Fibroblast of skin of scalp (primary cell): Measurements from ENCODE around the gene UBXN7. TPM values are rescaled to one million over a fixed set of nuclear protein-coding genes. Genes with fewer than 3 reads are reported as not detected.
"Not testable (repeated sequence)": the region's sequence is repeated elsewhere in the genome, so short reads cannot be mapped to it uniquely, and the experiment has no call there.

ENCODE experiments used
- DNase-seq: peaks from one replicate; pipeline ENCODE4 v3.0.0-alpha.2; 2013
- polyA plus RNA-seq, 2 experiments: library from polyadenylated mRNA; unstranded; fragments of 120-200 nt; gene quantifications; one replicate each; pipeline ENCODE4 v1.2.1, GENCODE V29; 2013; ENCODE audit not compliant: insufficient read length in 2 of 2

UBXN7 gene, protein sequence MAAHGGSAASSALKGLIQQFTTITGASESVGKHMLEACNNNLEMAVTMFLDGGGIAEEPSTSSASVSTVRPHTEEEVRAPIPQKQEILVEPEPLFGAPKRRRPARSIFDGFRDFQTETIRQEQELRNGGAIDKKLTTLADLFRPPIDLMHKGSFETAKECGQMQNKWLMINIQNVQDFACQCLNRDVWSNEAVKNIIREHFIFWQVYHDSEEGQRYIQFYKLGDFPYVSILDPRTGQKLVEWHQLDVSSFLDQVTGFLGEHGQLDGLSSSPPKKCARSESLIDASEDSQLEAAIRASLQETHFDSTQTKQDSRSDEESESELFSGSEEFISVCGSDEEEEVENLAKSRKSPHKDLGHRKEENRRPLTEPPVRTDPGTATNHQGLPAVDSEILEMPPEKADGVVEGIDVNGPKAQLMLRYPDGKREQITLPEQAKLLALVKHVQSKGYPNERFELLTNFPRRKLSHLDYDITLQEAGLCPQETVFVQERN
- polyA plus RNA-seq (2013, experiment 1 of 2; ENCODE audit: insufficient read length), result 17.6 TPM
- 17.8 TPM for polyA plus RNA-seq (2013, experiment 2 of 2; ENCODE audit: insufficient read length)

DNA sequence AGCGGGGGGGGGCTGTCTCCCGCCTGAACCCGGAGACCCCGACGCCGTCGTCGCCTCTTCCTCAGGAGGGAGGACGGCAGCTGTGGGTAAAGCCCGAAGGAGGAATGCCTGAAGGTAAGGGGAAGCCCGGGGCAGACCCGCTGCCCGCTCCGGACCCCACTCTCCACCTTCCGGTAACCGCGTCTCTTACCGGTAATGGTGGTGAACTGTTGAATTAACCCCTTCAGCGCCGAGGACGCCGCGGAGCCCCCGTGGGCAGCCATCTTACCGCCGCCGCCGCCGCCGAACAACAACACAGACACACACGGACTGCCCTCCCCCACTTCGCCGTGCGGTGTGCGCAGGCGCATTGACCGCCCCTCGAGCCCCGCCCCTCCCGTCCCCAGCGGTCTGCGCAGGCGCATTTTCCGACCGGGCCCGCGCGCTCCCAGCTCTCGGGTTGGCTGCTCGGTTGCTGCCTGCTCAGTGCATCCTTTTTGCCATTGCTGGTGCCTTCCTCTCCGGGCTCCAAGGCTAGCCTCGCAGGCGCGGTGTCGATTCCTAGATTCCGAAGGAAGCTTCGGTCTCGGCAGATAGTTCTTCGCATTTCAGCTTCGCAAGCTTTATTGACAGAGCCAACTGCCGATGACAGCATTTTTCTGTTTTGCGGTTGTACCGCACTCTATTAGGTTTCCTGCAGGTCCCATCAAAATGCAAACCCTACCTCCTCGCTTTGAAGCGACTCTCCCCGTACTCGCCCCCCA, at the start of gene UBXN7:
TSS of gene UBXN7 (minus strand) at position 291 of the 743 bp plus-strand sequence. CDS start at position 263, 28 bp downstream.
- DNase-seq, result peak; percentile 94

DNA sequence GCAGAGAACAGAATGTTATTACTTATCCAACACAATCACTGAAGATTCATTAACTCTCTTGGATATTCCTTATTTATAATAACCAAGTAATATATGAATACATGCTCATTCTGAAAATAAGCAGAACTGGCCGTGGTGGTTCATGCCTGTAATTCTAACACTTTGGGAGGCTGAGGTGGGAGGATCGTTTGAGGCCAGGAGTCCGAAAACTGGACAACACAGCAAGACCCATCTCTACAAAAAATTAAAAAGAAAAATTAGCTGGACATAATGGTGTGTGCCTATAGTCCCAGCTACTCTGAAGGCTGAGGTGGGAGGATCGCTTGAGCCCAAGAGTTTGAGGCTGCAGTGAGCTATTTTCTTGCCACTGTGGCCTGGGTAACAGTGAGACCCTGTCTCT, 45.5 kb upstream of the UBXN7 start:
- DNase-seq, result no peak

DNA sequence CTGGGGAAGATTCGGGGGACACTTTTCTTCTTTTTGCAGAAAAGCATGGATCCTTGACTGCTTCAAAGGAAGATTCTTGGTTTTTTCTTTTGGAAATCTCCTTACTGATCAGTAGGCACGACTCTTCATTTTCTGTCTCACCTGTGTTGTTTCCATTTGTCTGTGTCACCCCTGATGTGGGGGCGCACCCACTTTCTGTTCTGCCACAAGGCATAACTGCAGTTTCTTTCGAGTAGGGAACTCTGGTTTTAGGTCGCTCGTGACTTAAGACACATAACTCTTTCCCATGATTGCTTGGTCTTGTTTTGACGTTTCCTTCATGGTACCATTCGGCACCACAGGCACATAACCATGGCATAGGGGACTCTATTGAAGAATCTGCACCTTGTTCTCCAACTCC, 40.1 kb upstream of the UBXN7 start:
- DNase-seq, result no peak

DNA sequence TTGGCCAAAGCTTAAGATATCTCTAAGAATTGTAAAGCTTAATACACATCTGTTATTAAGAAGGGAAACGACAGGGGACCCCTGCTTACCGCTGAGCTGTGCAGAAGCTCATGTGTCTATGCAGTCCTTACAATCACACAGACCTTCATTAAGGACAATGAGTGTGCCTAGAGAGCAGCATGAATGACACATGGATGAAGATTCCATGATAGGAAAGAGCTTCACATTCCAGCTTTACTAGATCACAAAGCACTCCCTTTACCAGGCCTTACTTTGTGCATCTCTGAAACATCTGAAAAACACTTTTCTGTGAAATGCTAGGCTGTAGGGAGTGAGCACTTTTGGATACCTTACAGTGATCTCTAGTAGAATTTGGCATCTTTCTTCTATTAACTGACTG, 39.3 kb upstream of the UBXN7 start:
- peak; percentile 31 for DNase-seq

DNA sequence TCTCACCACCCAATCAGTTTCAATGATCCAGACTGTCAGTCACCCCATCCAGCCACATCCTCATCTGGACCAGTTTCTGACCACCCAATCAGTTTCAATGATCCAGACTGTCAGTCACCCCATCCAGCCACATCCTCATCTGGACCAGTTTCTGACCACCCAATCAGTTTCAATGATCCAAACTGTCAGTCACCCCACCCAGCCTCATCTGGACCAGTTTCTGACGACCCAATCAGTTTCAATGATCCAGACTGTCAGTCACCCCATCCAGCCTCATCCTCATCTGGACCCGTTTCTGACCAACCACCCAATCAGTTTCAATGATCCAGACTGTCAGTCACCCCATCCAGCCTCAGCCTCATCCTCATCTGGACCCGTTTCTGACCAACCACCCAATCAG, 38.0 kb upstream of the UBXN7 start:
- not testable (repeated sequence) for DNase-seq

DNA sequence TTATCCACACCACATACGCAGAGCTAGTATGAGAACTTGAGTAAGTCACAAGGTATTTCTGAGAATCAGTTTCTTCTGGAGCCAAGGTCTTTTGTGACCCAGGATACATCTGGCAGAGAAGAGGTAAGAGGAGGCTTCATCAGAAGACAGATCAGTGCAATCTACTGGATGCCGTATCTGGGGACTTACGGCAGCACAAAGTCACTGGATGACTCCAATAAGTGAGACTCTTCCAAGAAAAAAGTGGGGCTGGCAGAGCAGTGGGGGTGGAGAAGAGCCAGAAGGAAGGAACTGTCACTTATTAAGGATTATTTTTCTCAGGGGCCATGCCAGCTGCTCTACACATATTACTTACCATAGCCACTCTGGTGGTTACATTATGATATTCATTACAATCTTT, 31.6 kb upstream of the UBXN7 start:
- no peak for DNase-seq

DNA sequence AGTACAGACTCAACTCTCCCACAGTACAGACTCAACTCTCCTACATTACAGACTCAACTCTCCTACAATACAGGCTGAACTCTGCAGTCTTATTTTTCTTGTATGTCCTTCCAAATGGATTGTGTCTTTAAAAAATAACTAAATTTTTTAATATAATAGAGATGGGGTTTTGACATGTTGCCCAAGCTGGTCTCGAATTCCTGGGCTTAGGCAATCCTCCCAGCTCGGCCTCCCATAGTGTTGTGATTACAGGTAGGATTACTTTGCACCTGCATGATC, 31.2 kb upstream of the UBXN7 start:
- DNase-seq, result no peak

DNA sequence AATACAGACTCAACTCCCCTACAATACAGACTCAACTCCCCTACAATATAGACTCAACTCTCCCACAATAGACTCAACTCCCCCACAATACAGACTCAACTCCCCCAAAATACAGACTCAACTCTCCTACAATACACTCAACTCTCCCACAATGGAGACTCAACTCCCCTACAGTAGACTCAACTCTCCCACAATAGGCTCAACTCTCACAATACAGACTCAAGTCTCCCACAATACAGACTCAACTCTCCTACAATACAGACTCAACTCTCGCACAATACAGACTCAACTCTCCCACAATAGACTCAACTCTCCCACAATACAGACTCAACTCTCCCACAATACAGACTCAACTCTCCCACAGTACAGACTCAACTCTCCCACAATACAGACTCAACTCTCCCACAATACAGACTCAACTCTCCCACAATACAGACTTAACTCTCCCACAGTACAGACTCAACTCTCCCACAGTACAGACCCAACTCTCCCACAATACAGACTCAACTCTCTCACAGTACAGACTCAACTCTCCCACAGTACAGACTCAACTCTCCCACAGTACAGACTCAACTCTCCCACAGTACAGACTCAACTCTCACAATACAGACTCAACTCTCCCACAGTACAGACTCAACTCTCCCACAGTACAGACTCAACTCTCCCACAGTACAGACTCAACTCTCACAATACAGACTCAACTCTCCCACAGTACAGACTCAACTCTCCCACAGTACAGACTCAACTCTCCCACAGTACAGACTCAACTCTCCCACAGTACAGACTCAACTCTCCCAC, 30.7 kb upstream of the UBXN7 start:
- DNase-seq, result not testable (repeated sequence)

DNA sequence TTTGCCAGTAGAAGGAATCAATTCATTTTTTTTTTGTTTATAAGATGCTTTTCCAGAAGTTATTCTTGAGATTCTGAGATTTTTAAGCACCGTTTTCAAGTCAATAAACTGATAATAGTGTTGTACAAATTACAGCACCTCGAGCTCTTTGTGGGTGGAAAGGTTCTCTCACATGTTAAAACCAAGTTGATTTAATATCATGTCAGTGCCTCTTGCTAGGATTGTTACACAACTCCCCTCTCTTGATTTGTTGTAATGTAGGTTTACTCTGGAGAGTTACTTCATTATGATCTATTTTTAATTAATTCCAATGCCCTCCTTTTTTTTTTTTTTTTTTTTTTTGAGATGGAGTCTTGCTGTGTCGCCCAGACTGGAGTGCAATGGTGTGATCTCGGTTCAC, 25.8 kb upstream of the UBXN7 start:
- DNase-seq, result no peak

DNA sequence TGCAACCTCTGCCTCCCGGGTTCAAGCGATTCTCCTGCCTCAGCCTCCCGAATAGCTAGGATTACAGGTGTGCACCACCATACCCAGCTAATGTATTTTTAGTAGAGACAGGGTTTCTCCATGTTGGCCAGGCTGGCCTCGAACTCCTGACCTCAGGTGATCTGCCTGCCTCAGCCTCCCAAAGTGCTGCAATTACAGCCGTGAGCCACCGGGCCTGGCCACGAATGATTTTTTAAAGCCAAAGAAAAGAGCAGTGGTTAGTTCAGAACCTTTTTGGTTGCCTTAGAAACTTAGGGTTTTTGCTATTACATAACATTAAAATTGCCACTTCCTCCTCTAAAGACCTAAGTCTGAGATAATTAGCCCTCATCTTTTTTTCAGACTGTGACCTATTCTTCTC, 25.2 kb upstream of the UBXN7 start:
- DNase-seq, result not testable (repeated sequence)

DNA sequence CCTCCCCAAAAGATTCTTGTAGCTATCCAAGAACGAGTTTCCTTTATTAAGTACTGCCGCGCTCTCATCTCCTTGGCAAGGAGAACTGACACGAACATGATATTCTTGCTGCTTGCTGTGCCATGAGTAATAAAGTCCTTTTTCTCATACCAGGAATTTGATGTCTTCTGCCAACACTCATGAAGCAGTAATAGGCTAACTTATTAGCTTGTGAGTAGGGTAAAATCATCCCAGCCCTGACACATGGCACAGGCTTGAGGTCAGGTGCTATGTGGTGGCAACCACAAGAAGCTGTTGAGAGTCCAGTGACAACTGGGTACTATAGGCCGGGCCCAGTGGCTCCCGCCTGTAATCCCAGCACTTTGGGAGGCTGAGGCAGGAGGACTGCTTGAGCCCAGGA, 22.7 kb upstream of the UBXN7 start:
- peak; percentile 44 for DNase-seq

DNA sequence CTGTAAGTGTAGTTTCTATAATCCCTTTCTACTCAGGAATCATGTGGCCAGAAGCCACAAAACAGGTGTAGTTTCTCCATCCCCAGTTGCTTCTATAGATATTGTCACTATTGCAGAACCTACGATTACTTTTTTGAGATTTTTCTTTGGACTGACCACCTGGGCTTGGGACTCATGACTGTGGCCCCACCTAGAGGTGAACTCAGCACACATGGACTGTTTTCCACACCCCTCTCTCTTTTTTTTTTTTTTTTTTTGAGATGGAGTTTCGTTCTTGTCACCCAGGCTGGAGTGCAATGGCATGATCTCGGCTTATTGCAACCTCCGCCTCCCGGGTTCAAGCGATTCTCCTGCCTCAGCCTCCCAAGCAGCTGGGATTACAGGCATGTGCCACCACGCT, 13.2 kb upstream of the UBXN7 start:
- DNase-seq, result not testable (repeated sequence)

DNA sequence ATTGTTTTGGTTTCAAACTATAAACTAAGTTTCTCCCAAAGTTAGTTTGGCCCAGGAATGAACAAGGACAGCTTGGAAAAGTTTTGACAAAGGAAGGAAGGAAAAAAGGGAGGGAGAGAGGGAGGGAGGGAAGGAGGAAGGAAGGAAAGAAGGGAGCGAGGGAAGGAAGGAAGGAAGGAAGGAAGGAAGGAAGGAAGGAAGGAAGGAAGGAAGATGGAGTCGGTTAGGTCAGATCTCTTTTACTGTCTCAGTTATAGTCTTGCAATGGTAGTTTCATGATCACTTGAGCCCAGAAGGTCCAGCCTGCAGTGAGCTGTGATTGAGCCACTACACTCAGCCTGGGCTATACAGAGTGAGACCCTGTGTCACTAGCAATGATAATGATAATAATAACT, 12.3 kb upstream of the UBXN7 start:
- no peak for DNase-seq

DNA sequence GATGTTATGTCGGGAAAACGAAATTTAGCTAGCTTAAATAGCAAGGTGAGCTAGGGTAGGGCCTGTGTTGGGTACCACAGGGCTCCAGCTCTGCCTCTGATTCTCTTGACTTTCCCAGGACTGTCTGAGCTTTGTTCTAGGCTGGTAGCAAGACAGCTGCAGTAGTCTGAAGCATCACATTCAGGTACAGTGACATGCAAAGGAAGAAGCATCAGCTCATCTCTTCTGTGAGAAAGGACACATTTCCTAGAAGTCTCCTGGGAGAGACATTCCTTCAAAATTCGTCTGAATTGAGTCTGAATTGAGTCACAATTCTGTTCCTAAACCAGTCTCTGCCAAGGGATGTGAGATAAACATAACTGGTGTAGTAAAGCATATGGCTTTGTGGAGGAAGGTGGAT, 8.5 kb upstream of the UBXN7 start:
- peak; percentile 54 for DNase-seq

DNA sequence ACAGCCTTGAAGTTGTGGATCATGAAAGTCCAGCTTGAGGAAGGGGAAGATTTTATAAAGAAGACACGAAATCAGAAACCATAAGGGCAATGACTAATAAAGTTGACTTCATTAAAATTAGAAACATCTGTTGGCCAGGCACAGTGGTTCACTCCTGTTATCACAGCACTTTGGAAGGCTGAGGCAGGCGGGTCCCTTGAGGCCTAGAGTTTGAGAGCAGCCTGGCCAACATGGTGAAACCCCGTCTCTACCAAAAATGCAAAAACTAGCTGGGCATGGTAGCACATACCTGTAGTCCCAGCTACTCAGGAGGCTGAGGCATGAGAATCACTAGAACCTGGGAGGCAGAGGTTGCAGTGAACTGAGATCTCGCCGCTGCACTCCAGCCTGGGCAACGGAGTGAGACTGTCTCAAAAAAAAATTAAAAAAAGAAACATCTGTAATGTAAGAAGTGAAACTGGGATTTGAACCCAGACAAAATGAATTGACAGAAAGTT, 7.9 kb upstream of the UBXN7 start:
- peak; percentile 89 for DNase-seq

DNA sequence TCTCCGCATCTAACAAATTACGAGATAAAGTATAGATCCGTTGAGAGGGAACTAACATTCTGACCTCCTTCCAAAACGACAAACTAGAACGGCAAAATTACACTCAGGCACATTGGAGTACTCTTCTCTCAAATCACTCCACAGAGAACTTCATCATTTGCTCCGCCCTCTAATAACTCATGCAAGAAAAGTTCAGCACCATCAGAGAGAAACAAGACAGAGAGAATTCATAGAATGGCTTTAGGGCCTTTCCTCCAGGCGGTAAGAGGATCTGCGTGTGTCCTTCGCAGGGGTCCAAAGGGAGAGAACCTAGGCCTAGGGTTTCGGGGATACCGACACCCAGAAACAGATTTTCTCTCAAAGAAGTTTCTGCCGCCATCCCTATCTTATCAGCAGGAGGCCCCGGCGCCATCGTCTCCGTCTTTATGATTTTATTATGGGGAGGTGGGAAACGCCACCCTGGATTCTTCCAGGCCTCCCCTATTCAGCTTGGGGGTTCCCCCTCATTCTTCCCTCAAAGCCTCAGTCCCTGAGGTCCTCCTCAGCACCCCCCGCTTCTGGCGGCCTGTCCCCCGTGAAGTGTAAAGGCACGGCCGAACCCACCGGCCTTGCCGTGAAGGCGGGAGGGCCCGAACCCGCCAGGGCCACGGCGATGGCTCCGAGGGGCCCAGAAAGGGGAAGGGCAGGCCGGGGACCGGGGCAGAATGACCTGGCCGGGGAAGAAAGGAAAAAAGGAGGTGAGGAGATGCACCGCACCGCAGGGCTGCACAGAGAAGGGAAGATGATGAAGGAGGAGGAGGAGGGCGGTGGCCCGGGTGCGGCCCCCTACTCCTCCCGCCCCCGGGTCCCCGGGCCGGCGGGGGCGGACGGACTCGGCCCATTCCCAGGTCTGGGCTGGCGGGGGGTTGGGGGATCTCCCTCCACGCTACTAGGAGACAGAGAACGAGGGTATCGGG, 768 bp downstream of the UBXN7 start:
- DNase-seq, result peak; percentile 61

DNA sequence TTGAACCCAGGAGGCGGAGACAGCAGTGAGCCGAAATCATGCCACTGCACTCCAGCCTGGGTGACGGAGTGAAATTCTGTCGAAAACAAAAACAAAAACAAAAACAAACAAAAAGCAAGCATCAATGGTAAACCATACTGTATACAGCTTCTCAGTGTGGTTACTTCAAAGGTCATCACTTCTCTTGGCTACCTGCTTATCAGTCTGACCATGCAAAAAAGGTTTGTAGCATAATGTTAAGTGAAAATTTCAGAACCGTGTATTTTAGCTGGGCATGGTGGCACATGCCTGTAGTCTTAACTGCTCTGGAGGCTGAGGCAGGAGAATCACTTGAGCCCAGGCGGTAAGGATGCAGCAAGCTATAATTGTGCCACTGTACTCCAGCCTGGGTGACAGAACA, 4.2 kb downstream of the UBXN7 start:
- no peak for DNase-seq

DNA sequence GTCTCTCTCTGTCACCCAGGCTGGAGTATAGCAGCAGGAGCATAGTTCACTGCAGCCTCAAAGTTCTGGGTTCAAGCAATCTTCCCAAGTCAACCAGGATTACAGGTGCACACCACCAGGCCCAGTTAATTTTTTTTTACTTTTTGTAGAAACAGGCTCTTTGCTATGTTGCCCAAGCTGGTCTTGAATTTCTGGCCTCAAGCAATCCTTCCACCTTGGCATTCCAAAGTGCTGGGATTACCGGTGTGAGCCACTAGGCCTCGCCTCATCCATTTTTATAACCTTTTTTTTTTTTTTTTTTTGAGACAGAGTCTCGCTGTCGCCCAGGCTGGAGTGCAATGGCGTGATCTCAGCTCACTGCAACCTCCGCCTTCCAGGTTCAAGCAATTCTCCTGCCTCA, 7.8 kb downstream of the UBXN7 start:
- not testable (repeated sequence) for DNase-seq

DNA sequence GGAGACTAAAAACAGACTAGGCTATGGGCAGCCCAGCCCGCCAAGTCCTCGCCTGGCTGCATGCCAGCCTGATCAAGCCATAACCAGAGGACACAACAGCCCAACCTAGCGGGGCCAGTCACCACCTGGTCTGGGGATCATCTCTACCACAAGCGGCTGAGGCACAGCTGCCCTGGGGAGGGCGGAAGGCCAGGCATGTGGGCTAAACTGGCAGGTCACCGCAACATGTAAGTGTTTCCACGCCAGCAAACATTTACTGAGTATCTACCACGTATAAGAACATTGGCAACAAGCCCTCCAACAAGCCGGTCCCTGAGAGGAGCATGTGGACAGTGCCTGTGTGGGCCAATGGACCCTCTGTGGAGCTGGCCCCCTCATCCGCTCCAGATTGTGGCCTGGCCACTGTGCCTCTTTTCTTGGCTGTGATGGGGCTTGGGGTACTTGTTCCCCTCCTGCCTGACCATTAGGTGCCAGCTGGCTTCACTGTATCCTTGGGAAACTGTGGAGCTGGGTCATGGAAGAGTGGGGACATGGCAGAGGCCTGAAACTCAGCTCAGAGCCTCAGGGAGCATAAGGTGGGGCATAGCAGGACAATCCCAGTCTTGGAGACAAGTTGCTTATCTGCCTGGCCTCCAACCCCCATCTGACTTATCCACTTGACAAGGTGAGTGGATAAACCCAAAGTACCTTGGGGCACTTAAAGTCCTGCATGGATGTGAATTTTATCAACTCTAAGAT, 9.0 kb downstream of the UBXN7 start:
- DNase-seq, result no peak

DNA sequence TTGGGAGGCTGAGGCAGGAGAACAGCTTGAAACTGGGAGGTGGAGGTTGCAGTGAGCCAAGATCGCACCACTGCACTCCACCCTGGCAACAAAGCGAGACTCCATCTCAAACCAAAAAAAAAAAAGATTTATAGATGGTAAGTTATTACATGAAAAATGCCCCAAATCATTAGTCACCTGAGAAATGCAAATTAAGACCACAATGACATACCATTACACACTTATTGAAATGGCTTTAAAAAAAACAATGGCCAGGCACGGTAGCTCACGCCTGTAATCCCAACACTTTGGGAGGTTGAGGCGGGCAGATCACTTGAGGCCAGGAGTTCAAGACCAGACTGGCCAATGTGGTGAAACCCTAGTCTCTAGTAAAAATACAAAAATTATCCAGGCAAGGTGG, 10.6 kb downstream of the UBXN7 start:
- not testable (repeated sequence) for DNase-seq

DNA sequence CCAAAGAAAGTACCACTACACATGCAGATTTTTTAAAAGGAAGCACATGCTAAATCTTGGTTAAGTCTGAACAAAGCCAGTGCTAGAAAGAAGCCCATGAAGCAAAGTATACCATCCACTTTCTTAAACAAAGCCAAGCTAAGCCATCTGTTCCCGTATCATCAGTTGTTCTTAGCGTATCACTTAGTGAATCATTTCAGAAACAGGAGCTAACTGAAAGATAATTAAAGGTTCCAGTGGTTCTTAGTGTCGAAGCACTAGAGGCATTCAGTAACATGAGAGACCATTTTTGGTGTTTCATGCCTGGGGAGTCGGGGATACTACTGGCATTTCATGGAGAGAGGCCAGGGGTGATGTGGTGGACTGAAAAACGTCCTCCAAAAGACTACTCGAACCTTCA, 12.8 kb downstream of the UBXN7 start:
- no peak for DNase-seq
